HG03439 (cell line): ENCODE measurements around the gene PTPRD.

ENCODE experiments used
- ATAC-seq: cut with Tn5 transposase; IDR thresholded peaks from one replicate; pipeline ENCODE4 v1.9.1; 2021; ENCODE audit warnings: mild to moderate bottlenecking, moderate library complexity; ENCODE audit not compliant: unreplicated experiment

The PTPRD gene

DNA sequence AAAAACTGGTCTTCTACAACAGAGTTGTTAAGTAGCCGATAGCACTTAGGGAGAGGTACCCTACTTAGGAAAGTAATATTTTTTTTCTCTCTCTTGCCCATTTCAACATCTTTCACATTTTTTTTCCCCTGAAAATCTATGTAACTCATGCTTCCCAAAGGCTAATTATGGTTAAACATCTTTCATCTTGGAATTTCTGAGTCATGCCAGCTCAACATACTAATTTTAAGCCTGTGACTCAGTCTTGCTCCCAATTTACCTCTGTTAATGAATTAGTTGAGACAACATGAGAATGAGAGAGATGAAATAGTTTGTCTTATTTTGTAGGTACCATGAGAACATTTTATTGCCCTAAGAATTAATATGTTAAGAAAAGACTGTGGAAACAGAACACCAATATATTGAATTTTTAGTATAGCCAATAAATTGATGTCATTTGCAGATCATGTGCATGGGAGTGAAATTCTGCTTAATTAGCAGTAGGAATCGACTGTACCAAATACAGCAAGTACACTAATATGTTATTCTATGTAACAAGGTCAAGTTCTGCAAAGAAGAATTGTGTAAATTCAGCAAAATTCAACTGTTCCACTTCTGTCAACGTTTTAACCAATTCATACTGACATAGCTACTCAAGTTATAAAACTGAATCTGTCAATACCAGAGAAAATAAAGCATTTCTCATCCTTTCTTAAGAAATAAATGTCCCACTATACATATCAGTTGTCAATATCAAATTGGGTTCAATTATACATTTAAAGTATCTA lies 550.0 kb downstream of the PTPRD start:
- no peak for ATAC-seq

DNA sequence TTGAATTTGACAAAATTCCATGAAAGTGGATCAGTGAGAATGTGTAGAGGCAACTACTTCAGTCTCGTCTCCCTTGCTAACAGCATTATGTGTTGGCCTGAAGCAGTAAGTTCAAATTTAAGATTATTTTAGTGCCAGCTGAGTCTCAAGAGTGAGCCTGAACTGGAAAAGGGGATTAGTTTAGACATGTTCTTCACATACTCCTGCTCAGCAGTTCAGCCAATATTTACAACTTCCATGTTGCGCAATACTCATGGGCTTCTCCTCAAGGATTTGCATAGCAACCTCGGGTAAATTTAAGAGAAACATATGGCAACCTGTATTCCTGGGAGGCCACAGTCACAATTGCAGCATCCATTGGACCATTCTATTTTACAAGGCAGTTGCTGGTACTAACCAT lies 553.8 kb downstream of the PTPRD start:
- ATAC-seq, result no peak

DNA sequence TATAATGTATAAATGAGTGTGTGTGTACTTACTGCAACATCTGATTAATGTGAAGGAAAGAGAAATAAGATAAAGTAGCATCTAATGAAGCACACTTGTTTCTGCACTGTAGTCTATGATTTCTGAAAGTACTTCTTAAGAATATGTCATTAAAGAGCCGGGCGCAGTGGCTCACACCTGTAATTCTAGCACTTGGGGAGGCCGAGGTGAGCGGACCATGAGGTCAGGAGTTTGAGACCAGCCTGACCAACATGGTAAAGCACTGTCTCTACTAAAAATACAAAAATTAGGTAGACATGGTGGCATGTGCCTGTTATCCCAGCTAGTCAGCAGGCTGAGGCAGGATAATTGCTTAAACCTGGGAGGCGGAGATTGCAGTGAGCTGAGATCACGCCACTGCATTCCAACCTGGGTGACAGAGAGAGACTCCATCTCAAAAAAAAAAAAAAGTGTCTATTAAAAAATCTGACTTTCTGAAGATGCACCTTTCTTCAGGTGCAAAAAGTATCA lies 556.9 kb downstream of the PTPRD start:
- ATAC-seq, result no peak

DNA sequence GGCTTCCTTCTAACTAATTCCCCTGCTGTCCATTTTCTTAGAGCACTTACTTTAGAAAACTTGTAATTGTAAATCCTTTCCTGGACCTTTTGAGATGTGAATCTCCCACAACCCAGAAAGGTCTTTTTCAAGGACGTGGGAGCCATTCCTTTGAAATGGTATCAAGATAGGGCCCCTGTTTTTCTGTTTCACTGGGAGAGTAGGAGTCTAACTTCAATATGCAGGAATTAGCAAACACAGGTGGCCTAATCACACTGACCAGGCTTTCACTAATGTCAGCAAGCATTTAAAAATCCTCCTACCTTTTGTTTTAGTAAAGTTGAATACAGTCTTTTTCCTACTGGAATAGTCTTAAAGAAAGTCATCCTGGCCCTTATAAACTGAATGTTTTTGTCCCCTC lies 558.3 kb downstream of the PTPRD start:
- no peak for ATAC-seq

DNA sequence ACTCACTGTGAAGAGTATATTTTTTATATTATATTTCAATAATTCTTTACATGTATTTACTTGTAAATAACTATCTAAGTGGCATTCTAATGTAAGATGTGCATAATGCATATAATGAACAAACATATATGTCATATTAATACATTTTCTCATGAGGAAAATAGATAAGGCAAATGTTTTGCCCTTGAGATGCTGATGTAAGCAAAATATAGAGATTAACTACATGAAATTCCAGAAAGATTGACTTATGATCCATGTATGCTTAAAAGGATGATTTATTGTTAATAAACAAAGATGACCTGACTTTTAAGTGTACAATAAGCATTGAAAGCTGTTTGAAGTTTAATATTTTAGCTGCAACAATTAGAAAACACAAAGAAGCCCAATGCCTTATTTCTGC lies 559.9 kb downstream of the PTPRD start:
- ATAC-seq, result no peak

DNA sequence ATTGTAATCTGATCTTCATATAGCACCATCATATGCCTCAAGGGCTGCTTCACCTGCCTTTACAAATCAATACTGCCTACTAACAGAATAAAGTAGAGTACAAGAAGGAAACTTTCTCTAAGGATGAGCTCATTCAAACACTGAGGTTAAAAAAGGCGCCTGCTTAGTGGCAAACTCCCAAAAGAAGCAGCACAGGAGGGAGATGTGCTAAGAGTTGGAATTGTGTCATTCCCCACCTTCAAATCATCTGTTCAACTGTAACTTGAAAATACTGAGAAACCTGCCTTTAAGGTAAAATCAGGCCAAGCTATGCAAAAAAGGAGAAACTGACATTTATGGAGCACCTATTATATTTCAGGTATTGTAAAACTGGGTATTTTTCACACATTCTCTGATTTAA lies 560.6 kb downstream of the PTPRD start:
- ATAC-seq, result no peak

DNA sequence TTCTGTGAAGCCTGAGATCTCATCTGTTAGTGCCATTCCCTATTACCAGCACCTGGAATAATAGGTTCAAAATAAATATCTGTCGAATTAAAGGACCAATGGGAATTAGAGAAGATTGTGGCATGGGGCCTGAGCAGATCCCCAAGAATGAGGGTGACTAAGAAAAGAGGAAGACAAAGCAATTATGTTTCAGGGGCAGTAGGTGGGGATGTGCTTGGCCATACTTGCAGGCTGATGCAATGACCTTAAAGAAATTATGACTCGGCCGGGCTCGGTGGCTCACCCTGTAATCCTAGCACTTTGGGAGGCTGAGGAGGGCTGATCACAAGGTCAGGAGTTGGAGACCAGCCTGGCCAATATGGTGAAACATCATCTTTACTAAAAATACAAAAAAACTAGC lies 562.8 kb downstream of the PTPRD start:
- no peak for ATAC-seq

DNA sequence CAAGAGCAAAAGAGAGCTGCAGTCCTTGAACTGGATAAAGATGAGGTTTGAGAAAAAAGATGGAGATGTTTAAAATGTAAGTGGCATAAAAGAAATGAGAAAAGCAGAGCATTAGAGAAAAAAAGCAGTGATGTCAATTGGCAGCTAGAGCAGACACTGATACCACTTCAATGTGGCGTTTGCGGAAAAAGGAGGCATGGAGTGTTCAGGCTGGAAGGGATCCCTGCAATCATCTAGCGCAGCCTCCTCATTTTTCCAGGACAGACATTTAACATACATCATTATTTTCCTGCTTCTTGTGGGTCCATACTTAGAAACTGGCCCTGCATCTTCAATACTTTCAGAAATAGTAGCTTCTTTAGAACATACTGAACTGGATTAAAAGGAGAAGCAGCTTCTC lies 563.8 kb downstream of the PTPRD start:
- ATAC-seq, result no peak

DNA sequence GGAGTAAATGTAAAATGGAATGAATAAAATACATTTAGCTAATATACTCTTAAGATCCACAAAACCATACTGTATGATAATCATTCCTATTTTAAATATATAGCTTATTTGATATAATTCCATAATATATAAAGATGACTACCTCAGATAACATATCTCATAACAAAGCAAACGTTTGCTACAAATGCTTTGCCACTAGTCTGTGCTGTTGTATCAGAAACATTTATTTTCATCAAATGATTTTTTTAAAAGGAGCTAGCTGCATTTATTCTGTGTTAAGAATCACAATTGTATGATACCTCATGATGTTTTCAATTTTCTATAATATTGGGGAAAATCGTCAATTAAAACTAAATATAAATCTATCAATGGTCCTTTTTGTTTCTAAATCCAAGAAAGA lies 567.2 kb downstream of the PTPRD start:
- ATAC-seq, result no peak

DNA sequence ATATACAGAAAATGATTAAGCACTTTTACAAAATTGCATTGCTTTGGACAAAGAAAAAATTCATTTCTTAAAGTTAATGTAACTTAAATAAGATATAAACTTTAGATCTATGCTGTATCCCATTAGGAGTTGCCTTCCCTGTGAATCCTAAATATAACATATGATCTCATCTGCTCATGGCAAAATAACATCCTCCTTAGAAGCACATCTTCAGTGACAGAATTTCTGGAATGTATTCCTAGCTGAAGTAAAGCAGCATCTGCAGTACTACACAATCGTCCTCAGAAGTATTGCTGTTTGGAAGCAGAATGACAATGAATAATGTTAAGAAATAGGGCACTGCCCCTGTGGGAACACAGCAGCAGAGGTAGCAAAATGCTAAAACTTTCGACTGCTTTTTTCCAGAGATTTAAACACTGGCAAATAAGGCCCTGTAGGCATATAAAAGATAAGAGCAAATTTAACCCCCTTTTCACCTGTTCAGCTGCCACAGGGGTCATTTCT lies 571.0 kb downstream of the PTPRD start:
- ATAC-seq, result no peak

DNA sequence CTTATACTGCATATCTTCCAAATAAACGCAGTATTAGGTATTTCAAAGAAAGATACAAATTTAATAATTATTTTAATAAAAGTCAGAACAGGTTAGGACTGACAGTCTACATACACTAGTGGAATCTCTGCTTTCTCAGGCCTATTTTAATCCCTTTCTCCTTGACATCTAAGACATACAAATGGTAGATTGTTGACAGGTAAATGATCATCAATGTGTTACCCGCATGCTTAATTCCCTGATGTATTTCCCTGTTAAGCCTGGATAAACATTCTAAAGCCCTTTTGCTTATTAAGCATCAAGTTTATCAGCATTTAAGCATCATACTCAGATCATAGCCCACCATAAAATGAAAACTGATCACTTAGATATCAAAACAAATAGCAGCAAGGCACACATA lies 576.7 kb downstream of the PTPRD start:
- ATAC-seq, result no peak

DNA sequence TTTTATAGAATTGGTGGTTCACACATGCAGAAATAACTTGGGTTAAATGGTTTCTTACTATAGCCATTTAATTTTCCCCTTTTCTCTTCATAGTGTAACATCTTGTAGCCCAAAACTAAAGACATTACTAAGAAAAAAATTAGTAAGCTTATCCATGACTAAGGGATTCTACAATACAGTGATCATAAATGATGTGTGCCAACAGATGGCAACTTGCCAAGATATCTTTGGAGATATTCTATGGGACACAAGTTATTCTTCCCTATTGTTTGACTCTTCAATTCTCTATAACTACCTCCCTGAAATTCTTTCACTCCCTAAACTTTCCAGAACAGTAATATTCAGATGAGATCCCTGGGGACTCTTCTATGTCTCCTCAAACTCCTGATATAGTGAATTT lies 580.6 kb downstream of the PTPRD start:
- no peak for ATAC-seq

DNA sequence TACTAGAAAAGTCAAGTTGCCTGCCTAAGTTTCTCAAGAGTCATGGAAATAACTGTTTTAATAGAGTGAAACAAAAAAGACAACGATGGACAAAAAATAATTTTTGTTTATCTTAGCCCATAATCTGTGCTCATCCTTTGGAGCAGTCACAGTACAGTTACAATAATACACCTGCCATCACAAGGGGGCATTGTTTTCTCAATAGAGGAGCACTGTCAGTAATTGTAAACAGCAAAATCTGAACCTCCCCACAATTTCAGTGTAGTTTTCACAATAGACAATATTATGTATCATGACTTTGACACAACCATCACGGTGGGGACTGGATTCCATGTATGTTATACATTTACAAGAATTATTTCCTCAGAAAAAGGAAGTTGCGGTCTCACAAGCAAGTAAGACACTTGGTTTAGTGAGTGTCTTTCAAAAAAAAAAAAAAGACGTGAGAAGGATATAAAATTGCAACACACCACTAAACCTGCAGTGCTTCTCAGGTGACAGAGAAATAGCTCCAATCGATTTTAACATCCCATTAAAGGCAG lies 586.3 kb downstream of the PTPRD start:
- no peak for ATAC-seq

DNA sequence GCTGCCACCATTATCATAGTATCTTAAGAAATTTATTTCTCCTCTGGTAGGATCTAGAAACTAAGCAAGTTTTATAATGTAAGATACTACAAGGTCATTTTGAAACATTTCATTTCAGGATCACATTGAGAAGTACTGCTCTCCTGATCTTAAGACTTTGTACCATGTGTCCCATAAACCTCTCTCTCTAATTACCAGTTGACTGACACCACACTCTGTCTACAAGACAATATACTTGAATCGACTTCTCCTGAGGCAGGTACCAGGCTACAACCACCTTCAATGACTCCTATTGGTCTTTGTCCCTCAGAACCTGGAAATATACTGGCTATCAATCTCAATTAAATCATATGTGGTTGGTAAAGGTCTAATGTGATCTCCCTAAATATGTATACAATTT lies 597.0 kb downstream of the PTPRD start:
- ATAC-seq, result no peak

DNA sequence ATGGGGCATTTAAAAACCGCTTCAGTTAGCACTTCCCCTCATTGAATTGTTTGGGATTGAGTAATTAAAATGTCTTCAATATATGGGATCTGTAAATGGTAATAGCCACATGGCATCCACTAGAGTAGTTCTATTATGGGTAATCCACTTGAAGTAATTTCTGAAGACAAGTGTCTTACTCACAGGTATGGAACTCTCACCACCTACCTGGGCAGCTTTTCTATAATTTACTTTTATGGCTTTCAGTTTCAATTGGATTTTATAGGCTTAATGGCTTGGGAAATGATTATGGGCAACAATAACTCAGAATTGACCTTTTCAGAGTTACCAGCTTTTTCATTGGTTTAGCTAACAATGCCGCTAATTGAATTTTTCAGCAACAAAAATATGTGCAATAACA lies 597.9 kb downstream of the PTPRD start:
- ATAC-seq, result no peak

DNA sequence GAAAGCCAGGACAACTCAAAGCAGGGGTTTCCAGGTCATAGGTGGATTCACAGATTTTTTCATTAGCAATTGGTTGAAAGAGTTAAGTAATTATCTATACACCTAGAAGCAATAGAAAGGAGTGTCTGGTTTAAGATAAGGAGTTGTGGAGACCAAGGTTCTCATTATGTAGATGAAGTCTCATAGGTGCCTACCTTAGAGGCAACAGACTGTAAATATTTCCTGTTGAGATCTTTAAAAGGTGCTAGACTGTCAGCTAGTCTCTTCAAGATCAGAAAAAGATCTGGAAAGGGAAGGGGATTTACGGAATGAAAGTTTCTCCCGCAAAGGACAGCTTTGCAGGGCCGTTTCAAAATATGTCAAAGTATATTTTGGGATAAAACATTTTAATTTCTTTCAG lies 603.4 kb downstream of the PTPRD start:
- no peak for ATAC-seq

DNA sequence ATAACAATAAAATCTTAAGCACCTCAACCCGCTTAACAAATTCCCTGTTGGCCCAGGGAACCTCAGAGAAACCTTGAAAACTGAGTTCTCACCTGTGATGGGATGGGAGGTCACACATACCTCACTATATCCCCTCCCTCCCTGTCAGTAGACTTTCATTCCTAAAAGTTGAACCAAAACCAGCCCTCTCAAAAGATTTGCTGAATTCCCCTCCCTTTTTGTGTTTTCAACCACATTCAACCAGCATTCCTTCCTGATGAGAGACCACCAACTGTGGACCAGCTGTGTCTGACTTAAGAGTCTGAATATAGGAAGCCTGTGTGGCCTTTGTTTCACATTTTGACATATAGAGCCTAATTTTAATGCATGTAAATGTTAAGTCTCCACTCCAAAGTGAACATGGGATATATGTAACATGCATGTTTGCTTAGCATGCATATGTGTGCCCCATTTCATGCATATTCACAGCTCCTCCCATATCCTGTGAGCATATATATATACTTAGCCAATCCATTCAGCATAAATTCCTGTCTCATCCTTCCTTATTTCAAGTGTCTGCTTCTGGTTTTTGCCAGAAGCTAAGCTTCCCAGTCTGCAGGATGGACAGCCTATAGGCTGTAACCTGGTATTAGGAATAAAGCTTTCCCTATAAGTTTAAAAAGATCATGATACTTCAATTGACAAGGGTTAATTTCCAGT lies 604.6 kb downstream of the PTPRD start:
- ATAC-seq, result no peak

DNA sequence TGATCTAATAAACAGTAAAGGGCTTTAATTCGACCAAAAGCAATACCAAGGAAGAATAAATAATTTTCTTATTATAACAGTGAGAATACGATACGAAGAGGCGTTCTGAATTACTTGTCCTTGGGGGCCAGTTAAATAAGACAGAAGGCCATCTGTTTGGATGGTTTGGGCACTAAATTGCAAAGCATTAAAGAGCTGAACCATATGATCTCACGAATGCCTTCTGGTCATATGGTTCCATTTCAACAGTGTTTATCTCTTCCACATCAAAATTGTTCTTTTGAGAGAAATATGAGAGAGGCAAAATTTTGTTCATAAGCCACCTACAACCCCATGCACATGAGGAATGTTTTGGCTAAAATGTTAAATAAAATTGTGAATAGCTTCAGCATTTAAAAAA lies 605.4 kb downstream of the PTPRD start:
- no peak for ATAC-seq

DNA sequence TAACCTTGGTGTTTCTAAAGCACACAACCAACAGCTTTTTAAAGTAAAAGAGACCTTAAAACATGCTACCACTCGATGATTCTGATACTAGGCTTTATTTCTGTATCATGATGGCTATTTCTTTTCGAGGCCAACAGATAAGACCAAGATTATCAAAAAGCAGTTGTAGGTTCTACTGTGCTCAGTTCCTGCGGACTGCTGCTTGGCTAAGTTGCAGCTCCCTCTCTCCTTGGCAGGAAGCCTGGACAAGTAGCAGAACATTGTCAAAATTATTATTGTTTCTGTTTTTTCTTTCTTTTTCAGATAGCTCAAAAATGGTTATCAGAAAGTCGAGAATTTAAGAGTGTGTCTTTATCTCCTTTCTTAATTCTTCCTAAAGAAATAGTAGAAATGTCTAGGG lies 607.6 kb downstream of the PTPRD start:
- no peak for ATAC-seq

DNA sequence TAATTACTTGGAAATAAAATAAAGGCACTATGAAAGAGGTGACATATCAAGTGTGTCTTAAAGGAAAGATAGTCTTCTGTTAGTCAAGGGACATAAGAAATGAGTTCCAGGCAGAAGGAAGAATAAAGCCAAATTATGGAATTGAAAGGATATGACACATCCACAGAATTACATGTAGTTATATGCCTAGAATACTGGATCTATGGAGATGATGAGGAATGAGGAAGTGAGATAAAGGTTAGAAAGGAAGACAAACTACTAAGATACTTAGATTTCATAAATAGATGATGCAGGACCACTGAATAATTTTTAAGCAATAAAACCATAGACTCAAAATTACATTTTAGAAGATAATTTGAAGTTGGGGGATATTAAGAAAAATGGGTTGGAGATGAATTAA lies 609.8 kb downstream of the PTPRD start:
- ATAC-seq, result no peak

DNA sequence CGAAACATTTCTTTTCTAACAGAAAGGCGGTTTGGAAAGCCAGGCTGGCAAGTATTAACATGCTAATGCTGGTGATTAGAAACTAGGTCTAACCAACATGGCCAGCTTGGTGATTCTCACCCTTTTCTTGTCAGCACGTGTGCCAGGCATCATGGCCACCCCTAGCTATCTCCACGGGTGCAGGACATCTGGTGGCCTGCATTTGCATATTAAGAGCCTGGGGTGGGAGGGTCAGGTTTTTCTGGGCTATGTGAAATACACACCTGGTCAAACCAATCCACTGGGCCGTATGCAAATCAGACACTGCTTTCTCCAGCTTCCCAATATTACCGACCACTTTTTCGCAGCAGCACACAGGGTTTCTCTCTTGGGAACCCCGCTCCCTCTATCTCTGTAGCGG lies 612.1 kb downstream of the PTPRD start:
- no peak for ATAC-seq
